Endometrial microvascular endothelial cells (primary cell): ENCODE measurements around the gene OR4D11. TPM values are rescaled to one million over a fixed set of nuclear protein-coding genes. Genes with fewer than 3 reads are reported as not detected.
"Not testable (repeated sequence)": the region's sequence is repeated elsewhere in the genome, so short reads cannot be mapped to it uniquely, and the experiment has no call there.

Experiments used
- in situ Hi-C: cut with HindIII; loops from 2 replicates; pipeline ENCODE4 v1.10.0; 2017; ENCODE audit warnings: low sequenced_read_pairs, low pct_unique_long_range_greater_than_20kb; ENCODE audit errors: inconsistent ontology term
- total RNA-seq: library from RNA; depleted of rRNA; stranded (reverse); fragments of >200 nt; gene quantifications from one replicate; pipeline ENCODE4 v1.2.3, GENCODE V29; 2015; ENCODE audit errors: inconsistent ontology term

The OR4D11 gene
- total RNA-seq, result not detected

DNA sequence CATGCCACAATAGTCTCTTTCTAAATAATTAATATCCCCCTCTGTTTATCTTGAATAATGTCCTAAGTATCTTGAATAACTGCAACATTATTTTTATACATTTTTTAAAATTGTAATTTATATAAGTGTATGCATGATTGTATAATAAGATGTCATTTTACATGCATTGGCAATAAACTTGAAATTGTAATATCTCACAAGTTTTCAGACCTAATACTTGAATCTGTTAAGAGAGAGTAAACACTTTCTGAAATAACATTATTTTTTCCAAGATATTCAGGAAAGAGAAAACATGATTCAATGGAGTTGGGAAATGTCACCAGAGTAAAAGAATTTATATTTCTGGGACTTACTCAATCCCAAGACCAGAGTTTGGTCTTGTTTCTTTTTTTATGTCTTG is at the start of gene OR4D11:
Gene OR4D11 (plus strand): TSS at position 301 of the 400 bp plus-strand sequence. CDS start 0 bp downstream, at position 301.
- in situ Hi-C loops, result no loop called here

DNA sequence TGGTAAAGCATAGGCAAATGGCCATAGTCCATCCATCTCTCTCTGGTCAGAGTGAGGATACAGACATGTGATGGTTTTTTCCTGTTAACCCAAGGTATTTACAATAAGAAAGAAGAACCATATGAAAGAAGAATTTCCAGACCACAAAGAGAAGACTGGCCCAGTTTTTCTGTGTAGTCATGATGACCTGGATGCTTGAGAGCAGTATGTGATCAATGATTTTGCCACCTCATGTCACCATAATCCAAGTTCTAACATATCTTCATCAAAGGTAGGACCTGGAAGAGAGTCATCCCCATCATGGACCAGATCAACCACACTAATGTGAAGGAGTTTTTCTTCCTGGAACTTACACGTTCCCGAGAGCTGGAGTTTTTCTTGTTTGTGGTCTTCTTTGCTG is 46.7 kb upstream of the OR4D11 start, which contains the start of gene OR4D6:
Gene OR4D6 (plus strand): TSS at position 301 of the 400 bp plus-strand sequence. CDS start 0 bp downstream, at position 301.
- in situ Hi-C loops, result no loop called here

DNA sequence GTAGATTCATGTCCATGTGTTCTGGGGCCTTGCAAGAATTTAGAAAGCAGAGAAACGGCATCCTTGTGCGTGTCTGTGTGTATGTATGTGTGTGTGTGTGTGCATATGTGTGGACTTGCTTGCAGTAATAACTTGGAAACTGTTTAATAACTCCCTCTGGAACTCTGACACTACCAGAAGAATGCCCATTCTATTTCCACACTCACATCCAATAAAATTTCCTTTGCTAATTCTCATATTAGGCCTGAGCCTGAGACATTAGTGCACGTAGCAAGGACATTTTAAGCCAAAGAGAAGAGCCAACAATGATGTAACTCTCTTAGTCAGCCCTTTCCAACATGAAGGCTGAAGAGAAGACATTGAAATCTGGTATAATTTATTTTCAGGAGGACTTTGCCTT is 43.5 kb upstream of the OR4D11 start:
- in situ Hi-C loops, result no loop called here

DNA sequence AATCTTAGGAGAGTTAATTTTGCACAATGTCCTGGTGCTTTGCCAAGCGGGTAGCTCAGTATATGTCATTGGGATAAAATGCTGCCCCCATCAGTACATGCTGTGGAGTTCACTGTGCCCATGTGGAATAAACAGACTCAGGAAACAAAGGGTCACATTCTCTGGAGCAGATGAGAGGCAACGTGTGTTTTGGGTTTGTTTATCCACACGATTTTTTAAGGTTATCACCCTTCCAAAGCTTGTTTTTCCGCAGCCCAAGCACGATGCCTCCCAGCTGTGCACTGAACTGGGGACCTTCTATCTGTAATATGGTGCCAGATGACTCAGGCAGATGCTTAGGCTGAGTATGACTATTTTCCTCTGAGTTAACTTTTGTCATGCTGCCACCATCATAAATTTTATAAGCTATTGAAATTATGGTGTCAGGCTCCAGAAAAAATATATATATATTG is 40.2 kb upstream of the OR4D11 start:
- in situ Hi-C loops, result no loop called here

DNA sequence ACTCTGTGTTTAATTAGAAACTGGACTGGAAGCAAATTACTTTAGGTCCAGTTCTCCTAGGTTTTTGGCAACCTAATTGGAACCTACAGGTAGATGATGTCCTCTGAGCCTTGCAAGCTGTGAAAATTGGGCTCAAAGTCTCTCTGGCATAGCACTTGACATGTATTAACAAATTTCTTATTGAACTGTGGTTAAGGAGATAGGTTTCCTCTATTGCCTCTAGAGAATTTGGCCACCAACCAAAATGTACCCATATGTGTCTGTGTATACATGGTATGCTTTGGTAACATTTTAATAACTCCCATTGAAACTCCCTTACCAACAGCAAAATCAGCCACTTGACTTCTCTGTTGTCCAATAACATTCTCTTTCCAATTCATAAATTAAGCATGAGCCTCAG is 30.4 kb upstream of the OR4D11 start, which contains the start of gene OR4D10:
Gene OR4D10 (plus strand): TSS at position 301 of the 400 bp plus-strand sequence. CDS start 4,115 bp downstream, outside the sequence.
- in situ Hi-C loops, result no loop called here

DNA sequence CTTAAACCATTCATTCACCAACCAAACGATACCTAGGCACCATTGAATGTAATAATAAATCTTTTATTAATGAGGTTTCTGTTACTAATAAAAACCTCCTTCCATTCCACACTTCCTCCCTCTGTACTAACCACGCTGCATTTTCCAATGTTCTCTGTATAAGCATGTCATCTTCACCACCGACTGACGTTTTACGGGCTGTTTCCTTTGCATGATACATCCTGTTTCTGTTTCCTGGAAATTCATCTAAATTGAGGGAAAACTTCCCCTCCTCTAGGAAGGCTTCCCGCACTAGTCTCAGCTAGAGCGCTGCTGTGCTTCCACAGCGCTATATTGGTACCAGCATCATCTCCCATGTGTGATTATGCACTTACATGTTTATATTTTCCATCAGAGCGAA is 28.2 kb upstream of the OR4D11 start:
- in situ Hi-C loops, result no loop called here

DNA sequence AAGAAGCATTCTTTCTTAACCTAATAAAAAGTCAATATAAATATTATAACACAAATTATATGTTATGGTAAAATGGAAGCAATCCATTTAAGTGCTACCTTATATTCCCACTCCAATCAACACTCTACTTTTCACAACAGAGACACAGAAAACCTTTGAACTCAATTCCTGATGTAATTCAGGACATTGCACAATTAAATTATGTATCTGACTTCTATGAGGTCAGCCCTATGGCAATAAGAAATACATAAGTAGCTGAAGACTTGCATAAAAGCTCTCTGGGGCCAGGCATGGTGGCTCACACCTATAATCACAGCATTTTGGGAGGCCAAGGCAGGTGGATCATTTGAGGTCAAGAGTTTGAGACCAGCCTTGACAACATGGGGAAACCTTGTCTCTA is 23.5 kb upstream of the OR4D11 start:
- in situ Hi-C loops, result no loop called here

DNA sequence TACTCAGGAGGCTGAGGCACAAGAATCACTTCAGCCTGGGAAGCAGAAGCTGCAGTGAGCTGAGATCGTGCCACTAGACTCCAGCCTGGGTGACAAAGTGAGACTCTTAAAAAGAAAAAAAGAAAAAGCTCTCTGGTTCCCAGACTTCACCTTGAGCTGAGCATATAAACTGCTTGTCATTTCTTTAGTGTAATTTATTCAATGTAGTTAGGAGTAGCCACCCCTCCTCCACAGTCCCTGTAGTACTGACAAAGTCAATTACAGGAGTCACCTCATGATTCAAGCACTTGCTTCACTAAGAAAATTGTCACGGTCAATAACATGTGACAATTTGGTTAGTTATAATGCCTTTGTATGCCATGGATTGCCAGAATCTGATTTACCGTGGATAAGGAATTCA is 23.0 kb upstream of the OR4D11 start:
- in situ Hi-C loops, result no loop called here

DNA sequence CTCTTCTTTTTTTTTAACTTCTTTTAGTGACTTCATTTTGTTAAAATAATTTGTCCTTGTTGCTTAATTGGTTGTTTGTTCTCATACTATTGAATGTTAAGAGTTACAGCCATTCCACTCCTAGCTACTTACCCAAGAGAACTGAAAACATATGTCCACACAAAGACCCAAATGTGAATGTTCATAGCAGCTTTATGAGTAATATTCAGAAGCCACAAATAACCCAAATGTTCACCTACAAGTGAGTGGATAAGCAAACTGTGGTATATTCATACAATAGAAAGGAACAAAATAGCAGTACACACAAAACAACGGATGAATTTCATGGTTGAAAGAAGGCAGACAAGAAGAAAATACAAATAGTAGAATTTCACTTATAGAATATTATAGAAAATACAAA is 1.4 kb upstream of the OR4D11 start:
- in situ Hi-C loops, result no loop called here

DNA sequence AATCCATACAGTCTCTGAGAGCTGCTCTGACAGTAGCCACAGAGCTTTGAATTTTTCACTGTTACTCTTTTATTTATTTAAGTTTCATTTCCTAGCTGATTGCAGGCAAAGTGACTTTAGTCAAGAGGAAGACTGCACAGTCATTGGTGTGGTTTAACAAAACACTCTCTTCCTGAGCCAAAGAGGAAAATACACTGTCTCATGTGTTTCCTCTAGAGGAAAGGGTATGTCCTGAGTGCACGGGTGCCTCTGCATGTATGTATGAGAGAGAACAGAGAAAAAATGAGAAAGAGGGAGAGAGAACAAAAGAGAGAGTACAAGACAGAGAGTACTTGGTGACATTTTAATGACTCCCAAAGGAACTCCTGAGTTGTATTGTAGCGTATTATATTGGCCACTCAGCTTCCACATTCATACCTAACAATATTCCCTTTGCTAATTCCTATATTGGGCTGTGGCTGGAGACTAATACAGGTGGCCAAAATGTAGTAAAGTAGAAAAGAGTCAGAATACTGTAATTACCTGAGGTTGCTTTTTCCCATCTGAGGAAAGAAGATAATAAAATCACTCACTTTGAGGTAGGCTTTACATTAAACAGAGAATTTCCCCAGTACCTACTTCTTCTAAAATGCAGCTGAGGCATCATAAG is 7.7 kb downstream of the OR4D11 start, which contains the start of gene OR4D9:
Gene OR4D9 (plus strand): TSS at position 599 of the 649 bp plus-strand sequence. CDS start 3,374 bp downstream, outside the sequence.
- in situ Hi-C loops, result no loop called here

DNA sequence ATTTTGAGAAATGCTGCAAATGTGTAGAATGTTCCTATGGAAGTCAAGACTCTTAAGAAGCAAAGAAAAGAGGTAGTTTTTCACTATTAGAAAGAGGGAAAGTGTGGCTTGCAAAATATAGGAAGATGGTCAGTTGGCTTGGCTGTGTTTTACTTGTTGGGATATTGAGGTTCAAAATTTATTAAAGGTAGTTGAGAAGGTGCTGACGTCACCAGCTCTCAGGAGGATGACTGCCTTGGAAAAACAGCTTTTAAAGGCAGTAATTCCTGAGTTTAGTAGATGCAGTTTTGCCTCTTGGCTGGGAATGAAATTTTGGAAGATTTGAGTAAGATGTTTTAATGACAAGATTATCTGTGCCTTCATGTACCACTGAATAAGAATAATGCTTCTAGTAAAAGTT is 8.3 kb downstream of the OR4D11 start:
- in situ Hi-C loops, result no loop called here

DNA sequence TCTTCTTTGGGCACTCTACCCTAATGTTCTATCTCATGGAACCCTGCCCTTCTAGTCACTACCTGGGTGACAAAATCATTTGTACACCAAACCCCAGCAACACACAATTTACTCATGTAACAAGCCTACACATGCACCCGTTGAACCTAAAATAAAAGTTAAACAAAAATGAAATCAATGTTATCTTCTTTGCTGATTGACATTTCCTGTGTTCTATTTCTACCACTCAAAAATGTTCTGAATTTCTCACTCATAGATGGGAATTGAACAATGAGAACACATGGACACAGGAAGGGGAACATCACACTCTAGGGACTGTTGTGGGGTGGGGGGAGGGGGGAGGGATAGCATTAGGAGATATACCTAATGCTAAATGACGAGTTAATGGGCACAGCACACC is 16.8 kb downstream of the OR4D11 start:
- in situ Hi-C loops, result not testable (repeated sequence)

DNA sequence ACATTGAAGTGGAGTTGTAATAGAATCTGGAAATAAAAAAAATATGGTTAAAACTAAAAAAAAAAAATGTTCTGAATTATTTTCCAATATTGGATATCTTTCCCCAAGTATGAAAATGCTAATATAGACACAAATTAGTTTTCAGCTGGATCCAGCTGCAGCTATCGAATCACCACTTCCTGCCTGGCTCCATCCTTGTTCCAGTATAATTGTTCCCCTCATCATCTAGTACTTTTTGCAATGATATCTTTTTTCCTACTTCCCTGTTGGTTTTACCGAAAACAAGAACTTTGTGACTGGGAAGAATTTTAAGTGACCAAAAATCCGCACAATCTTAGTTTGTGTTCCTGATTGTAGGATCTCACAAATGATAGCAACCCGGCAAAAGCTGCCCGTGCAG is 17.4 kb downstream of the OR4D11 start:
- in situ Hi-C loops, result no loop called here

DNA sequence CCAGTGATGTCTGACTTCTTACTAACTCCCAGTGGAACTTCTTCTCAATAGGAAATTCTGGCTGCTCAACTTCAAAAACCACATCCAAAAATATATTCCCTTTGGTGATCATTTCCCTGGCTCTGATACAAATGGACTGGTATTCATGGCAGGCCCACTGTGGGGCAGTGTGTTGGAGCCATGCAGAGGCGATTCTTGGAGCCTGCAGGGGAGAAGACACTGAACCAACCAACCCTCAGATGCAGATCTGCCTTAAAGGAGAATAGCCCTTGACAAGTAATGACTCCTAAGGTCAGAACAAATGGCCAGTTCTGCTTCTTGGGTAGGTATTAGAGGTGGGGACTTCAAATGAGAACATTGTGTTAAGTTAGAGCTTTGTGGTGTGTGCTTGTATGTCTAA is 20.2 kb downstream of the OR4D11 start:
- in situ Hi-C loops, result no loop called here

DNA sequence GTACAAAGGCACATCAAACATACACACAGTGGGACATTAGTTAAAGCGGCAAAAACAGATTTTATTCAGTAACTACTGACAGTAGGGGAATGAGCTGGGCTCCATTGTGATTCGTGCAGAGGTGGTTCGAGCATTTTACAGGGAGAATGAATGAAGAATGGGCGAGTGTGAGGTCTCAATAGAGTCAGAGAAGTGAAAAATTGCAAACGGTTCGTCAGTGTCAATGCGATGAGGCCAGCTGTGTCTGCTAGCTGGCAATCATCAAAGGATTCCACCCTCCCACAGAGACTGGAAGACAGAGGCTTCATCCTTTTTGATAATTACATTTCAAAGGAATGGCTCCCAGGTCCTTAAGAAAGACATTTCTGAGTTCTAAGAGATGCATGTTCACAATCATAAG is 25.3 kb downstream of the OR4D11 start:
- in situ Hi-C loops, result loop anchor here (25.0 kb wide), 1 partner anchor 134 kb away; the partner anchor contains the start of gene PATL1

DNA sequence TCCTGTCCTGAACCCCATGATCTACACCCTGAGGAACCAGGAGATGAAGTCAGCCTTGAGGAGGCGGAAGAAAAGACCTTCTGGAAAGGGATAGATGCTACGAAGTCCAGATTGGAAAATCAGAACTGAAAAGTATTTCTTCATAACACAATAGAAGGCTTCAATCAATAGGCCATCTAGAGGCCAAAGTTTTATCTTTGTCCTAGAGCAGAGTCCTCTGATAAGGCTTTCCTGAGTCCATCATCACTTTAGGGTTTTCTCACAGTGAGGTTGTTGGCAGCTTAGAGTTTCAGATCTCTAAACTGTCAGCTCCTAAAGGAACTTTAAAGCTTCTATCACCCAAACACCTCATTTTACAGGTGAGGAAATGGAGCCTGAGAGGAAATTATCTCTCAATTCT is 29.2 kb downstream of the OR4D11 start:
- in situ Hi-C loops, result loop anchor here (25.0 kb wide), 1 partner anchor 130 kb away; the partner anchor contains the start of gene PATL1

DNA sequence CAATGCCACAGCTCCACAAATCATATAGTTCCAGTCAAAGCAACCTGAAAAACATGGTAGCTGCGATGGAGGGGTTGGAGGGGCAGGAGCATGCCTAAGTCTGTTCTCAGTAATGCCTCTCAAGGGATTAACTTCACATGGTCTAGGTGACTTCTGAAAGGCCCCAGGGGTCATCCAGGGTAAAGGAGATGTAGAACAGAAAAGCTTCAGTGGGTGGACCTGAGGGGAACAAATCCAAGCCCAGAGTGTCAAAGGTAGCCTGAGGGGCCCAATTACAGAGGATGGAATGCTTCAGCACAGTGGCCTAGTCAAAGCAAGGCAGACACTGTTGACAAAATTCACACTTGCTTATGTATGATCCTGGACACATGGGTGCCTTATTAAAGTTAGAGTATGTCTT is 31.3 kb downstream of the OR4D11 start:
- in situ Hi-C loops, result loop anchor here (25.0 kb wide), 1 partner anchor 128 kb away; the partner anchor contains the start of gene PATL1

DNA sequence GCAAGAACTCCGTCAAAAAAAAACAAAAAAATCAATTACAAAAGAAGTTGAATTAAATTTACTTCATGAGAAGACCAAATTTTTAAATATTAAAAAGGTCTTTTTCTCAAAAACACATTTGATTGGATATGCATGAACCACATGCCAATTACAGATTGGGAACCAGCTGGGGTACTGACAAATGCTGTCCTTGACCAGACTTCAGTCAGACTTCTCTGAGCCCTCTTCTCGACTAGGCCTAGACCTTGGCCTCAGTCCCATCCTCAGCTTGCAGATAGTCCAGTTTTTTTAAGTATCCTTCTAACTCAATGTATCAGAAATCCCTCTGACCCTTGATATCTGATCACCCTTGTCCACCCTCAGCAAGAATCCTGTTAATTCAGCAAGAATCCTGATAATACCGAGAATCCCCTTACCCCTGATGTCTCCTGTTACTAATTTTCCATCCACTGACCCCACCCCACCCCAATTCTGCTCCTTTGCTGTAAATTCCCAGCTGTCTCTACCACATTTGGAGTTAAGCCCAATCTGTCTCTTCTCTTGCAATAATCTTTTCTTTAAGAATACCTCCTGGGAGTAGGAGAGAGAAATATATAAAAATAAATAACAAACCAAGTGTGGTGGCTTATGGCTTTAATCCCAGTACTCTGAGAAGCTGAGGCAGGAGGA is 38.9 kb downstream of the OR4D11 start:
- in situ Hi-C loops, result loop anchor here (25.0 kb wide), 1 partner anchor 120 kb away; the partner anchor contains the start of gene PATL1

DNA sequence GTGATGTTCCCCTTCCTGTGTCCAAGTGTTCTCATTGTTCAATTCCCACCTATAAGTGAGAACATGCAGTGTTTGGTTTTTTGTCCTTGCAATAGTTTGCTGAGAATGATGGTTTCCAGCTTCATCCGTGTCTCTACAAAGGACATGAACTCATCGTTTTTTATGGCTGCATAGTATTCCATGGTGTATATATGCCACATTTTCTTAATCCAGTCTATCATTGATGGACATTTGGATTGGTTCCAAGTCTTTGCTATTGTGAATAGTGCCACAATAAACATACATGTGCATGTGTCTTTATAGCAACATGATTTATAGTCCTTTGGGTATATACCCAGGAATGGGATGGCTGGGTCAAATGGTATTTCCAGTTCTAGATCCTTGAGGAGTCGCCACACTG is 40.3 kb downstream of the OR4D11 start:
- in situ Hi-C loops, result loop anchor here (25.0 kb wide), 1 partner anchor 119 kb away; the partner anchor contains the start of gene PATL1

DNA sequence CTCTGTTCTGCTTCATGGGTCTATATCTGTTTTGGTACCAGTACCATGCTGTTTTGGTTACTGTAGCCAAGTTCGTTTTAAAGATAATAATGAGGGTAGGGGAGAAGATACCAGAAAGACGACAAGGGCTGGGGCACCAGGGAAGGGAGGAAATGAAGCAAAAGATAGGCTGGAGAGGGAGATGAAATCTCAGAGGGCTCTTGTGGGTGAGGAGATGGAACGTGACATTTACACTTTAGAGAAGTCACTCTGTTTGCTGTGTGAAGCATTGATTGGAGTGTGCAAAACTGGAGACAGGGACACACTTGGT is 41.4 kb downstream of the OR4D11 start:
- in situ Hi-C loops, result loop anchor here (25.0 kb wide), 1 partner anchor 117 kb away; the partner anchor contains the start of gene PATL1
